Liver (tissue), 3 donors: Measurements from ENCODE around the gene PRSS56.

Source experiments
- CTCF ChIP-seq: fragments of 150-350 bp; IDR thresholded peaks from 2 replicates; pipeline ENCODE4 v1.5.1; 2017; ENCODE audit warnings: improper control_type of control experiment, low read depth, low read length; ENCODE audit not compliant: missing input control
- FOXA1 ChIP-seq: IDR thresholded peaks from 2 replicates; pipeline ENCODE4 v1.6.1; 2016; ENCODE audit warnings: antibody characterized with exemption
- HNF4G ChIP-seq: IDR thresholded peaks from 2 replicates; pipeline ENCODE4 v1.6.1; 2016; ENCODE audit warnings: antibody characterized with exemption
- MAX ChIP-seq: IDR thresholded peaks from 2 replicates; pipeline ENCODE4 v1.6.1; 2016; ENCODE audit warnings: antibody characterized with exemption
- RAD21 ChIP-seq, 2 donors: IDR thresholded peaks; 2 replicates each; pipeline ENCODE4 v1.6.1; 2016; ENCODE audit warnings: antibody characterized with exemption in 2 of 2, mild to moderate bottlenecking in 2 of 2
- REST ChIP-seq: IDR thresholded peaks from 2 replicates; pipeline ENCODE4 v1.6.1; 2016; ENCODE audit warnings: antibody characterized with exemption, mild to moderate bottlenecking
- SP1 ChIP-seq: IDR thresholded peaks from 2 replicates; pipeline ENCODE4 v1.6.1; 2018; ENCODE audit warnings: antibody characterized with exemption, mild to moderate bottlenecking
- YY1 ChIP-seq: IDR thresholded peaks from 2 replicates; pipeline ENCODE4 v1.6.1; 2016; ENCODE audit warnings: antibody characterized with exemption, mild to moderate bottlenecking
- ZBTB33 ChIP-seq: IDR thresholded peaks from 2 replicates; pipeline ENCODE4 v1.6.1; 2016; ENCODE audit warnings: antibody characterized with exemption
- donor health status: healthy.
- donor health status: healthy.

GRCh38 chr2:232491139-232491780, 28.9 kb upstream of the PRSS56 start:
- no peak for TF ChIP-seq CTCF
- no peak for TF ChIP-seq MAX
- no peak for TF ChIP-seq HNF4G
- no peak for TF ChIP-seq RAD21 (IDR thresholded peaks at IDR 0.05)
- TF ChIP-seq FOXA1, result no peak
- no peak for TF ChIP-seq YY1
- TF ChIP-seq REST, result no peak
- TF ChIP-seq SP1, result no peak
- no peak for TF ChIP-seq ZBTB33
